Measurements from ENCODE around the gene CLEC10A. TPM values are rescaled to one million over a fixed set of nuclear protein-coding genes. Genes with fewer than 3 reads are reported as not detected.
"Not testable (repeated sequence)": the region's sequence is repeated elsewhere in the genome, so short reads cannot be mapped to it uniquely, and the experiment has no call there.

The CLEC10A gene
- total and polyA plus RNA-seq, 7 donors = 9.1 to 17.6 (median 15.3) TPM

DNA sequence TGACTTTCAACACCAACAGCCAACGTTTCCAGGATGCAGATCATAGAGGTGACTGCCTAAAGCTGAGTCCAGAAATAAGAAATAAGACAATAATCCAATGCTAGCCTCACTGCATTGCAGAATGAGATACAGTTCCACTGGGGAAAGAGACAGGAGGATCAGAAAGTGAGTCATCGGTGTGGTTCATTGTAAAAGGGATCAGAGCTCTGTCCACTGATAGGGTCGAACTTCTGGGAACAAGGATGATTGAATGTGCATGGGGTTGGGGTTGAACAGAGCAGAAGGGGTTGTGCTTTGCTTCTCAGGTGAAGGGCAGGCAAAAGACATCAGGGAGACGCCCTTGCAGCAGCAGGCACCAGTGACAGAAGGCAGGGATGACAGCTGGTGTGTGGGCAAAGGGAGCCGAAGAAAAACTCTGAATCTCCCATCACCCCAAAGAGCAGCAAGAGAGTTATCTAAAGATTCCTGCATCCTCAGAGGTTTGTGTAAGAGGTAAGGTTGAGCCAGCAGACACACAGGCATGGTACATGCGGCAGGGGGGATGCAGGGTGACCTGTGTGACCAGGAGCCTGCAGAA is 16.4 kb downstream of the CLEC10A start:
- no peak for DNase-seq
- Histone ChIP-seq H3K27me3 (peaks cover 0 to 3% (median 0%) of the 10 kb centered on the region in 3 donors), H3K9me3 (no peaks in the 10 kb centered on the region), H3K36me3 (no peaks in the 10 kb centered on the region), H3K4me3 (no peak overlapping the region), H3K27ac (no peak overlapping the region), H3K4me1 (no peaks in the 10 kb centered on the region)
- 63 to 77% methylated on average over 6 of the region's 6 CpGs for whole genome bisulfite sequencing, 2 donors
- intact Hi-C loops (cut with DNase I) = no loop called here
- TF ChIP-seq, protein P1, sequence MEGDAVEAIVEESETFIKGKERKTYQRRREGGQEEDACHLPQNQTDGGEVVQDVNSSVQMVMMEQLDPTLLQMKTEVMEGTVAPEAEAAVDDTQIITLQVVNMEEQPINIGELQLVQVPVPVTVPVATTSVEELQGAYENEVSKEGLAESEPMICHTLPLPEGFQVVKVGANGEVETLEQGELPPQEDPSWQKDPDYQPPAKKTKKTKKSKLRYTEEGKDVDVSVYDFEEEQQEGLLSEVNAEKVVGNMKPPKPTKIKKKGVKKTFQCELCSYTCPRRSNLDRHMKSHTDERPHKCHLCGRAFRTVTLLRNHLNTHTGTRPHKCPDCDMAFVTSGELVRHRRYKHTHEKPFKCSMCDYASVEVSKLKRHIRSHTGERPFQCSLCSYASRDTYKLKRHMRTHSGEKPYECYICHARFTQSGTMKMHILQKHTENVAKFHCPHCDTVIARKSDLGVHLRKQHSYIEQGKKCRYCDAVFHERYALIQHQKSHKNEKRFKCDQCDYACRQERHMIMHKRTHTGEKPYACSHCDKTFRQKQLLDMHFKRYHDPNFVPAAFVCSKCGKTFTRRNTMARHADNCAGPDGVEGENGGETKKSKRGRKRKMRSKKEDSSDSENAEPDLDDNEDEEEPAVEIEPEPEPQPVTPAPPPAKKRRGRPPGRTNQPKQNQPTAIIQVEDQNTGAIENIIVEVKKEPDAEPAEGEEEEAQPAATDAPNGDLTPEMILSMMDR (IDR thresholded peaks at IDR 0.05) = no peak
- TF ChIP-seq POLR2A (IDR thresholded peaks at IDR 0.05) (no peak), POLR2AphosphoS5 (IDR thresholded peaks at IDR 0.05) (no peak), EP300 (IDR thresholded peaks at IDR 0.05) (no peak)

DNA sequence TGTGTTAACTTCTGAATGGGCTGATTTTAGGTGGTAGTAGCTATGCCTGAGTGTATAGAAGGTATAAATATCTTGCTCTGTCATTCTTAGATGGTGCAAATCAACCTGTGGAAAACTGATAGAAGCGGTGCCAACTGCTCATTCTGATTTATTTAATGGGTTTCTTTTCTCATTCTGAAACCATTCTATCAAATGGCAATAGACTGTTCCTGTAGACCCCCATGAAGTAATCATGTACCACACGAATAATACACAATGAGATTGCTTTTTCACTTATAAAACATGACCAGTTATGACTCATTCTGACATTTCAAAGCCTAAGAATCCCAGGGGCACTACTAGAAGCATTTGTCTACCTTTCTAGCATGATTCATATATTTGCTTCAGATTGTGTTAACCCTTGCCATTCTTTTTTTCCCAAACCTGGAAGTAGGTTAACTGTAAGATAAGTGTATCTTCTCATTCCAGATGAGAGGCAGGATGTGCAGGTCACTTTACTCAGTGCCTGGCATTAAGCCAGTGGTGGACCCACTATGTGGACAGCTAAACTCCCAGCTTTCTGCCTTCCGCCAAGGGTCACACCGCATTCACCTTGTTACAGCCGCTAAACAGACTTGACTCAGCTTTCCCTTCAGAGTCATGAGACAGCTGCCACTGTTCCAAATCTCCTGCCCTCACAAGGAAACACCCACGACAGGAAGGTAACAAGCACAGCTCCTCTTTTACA is 19.7 kb downstream of the CLEC10A start:
- H3K4me3 ChIP-seq = no peak overlapping the region
- H3K4me1 ChIP-seq = no peaks in the 10 kb centered on the region
- no peaks in the 10 kb centered on the region for H3K36me3 ChIP-seq
- H3K9me3 ChIP-seq = no peaks in the 10 kb centered on the region
- H3K27ac ChIP-seq = no peak overlapping the region
- H3K27me3 ChIP-seq = peaks cover 0 to 3% (median 0%) of the 10 kb centered on the region in 3 donors
- 42 to 51% methylated on average over 6 of the region's 6 CpGs for WGBS, 2 donors
- TF ChIP-seq EP300 (IDR thresholded peaks at IDR 0.05) = no peak
- no peak for DNase-seq
- intact Hi-C loops (cut with DNase I) = no loop called here

DNA sequence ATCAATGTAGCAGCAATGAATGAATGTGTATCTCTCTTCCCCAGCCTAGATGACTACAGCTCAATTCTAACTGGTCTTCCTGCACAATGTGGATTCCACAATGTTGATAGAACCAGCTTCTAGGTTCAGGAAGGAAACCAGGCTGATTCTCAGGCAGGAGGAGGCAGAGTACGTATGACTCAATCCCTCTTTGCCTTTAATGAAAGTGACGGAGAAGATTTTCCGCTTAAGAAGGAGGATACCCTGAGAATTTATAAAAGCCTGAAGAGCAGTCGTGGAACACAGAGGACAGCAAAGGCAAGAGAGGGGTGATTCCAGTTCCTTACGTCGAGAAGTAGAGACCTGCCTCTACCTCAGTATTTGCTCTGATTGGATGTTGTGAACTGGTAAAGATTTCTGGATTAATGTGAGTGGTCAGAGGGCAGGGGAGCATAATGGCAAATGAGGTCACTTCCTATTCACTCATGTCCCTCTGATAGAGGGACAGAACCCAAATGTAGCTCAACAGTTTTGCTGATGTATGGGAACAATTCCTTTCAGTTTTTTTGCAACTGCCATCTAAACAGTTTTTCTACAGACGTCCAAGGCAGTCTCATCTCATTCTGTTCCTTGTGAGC is 21.1 kb downstream of the CLEC10A start:
- 78 to 84% methylated on average over 7 of the region's 7 CpGs for WGBS, 2 donors
- no peak for TF ChIP-seq POLR2AphosphoS5 (IDR thresholded peaks at IDR 0.05)
- TF ChIP-seq POLR2A (IDR thresholded peaks at IDR 0.05) = no peak
- no peak for TF ChIP-seq EP300 (IDR thresholded peaks at IDR 0.05)
- TF ChIP-seq, protein P1 (IDR thresholded peaks at IDR 0.05) = no peak

DNA sequence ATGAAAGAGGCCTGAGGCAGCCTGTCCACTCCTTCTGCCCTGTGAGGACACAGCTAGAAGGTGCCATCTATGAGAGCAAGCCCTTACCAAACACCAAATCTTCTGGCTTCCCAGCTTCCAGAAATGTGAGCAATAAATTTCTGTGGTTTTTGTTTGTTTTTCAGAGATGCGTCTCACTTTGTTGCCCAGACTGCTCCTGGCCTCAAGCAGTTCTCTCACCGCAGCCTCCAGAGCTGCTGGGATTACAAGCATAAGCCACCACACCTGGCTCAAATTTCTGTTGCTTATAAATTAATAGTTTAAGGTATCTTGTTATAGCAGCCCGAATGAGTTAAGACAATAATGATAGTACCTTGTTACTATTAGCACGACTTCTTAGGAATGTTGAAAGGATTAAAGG is 23.7 kb downstream of the CLEC10A start:
- intact Hi-C loops (cut with DNase I) = no loop called here
- DNase-seq = no peak
- 79 to 87% methylated on average over 4 of the region's 4 CpGs for WGBS, 2 donors
- no peak overlapping the region for H3K27ac ChIP-seq
- no peaks in the 10 kb centered on the region for H3K9me3 ChIP-seq
- H3K4me1 ChIP-seq = no peaks in the 10 kb centered on the region
- H3K36me3 ChIP-seq = no peaks in the 10 kb centered on the region
- H3K27me3 ChIP-seq = peaks cover 0 to 3% (median 0%) of the 10 kb centered on the region in 3 donors
- no peak overlapping the region for H3K4me3 ChIP-seq
- TF ChIP-seq EP300 (IDR thresholded peaks at IDR 0.05) (no peak), POLR2AphosphoS5 (IDR thresholded peaks at IDR 0.05) (no peak), POLR2A (IDR thresholded peaks at IDR 0.05) (no peak)
- TF ChIP-seq, protein P1 (IDR thresholded peaks at IDR 0.05) = no peak

More for the DNA sequence above, 21.1 kb downstream of the CLEC10A start:
- no peaks in the 10 kb centered on the region for H3K4me1 ChIP-seq
- intact Hi-C loops (cut with DNase I) = no loop called here
- no peak overlapping the region for H3K4me3 ChIP-seq
- H3K36me3 ChIP-seq = no peaks in the 10 kb centered on the region
- H3K27me3 ChIP-seq = peaks cover 0 to 3% (median 0%) of the 10 kb centered on the region in 3 donors
- H3K27ac ChIP-seq = no peak overlapping the region
- H3K9me3 ChIP-seq = no peaks in the 10 kb centered on the region
- no peak for DNase-seq

DNA sequence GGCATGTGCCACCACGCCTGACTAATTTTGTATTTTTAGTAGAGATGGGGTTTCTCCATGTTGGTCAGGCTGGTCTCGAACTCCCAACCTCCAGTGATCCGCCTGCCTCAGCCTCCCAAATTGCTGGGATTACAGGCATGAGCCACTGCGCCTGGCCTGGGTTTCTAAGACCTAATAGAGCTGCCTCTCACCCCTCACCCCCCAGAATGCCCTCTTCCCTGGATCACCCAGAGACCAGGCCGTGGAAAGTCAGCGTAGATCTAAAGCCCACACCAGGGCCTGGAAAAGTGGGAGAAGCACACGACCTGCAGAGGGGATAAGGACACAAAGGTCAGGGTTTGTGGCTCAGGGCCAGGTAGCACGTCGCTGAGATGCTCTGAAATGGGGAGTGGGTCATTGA is 29.5 kb downstream of the CLEC10A start:
- H3K27ac ChIP-seq; H3K9me3 ChIP-seq; H3K27me3 ChIP-seq; H3K36me3 ChIP-seq; intact Hi-C loops (cut with DNase I); H3K4me3 ChIP-seq; DNase-seq: not testable (repeated sequence)
- WGBS, 2 donors = 82 to 86% methylated on average over 9 of the region's 9 CpGs
- H3K4me1 ChIP-seq = peaks cover 0 to 17% (median 12%) of the 10 kb centered on the region in 4 donors

Measured in sigmoid colon (tissue), 7 donors.